Breast epithelium (tissue), 3 donors: ENCODE measurements around the gene UBL3.

Source experiments
- CTCF ChIP-seq, 3 donors: fragments of 450-650 bp; IDR thresholded peaks; one replicate each; pipeline ENCODE4 v1.5.1; 2016 to 2017; ENCODE audit warnings: antibody characterized with exemption in 3 of 3, mild to moderate bottlenecking in 3 of 3, moderate library complexity in 3 of 3
- POLR2A ChIP-seq: fragments of 450-650 bp; IDR thresholded peaks from one replicate; pipeline ENCODE4 v1.6.1; 2016; ENCODE audit warnings: antibody characterized with exemption, mild to moderate bottlenecking, moderate library complexity

GRCh38 chr13:29767006-29767405 lies 83.4 kb downstream of the UBL3 start:
- no peak for TF ChIP-seq CTCF (IDR thresholded peaks at IDR 0.05)
- TF ChIP-seq POLR2A: no peak
